Cardiac muscle cell (in vitro differentiated cells and primary cell): ENCODE measurements around the gene PRKCZ. TPM values are rescaled to one million over a fixed set of nuclear protein-coding genes. Genes with fewer than 3 reads are reported as not detected.

Experiments used
- DNase-seq, 2 donors: peaks; one replicate each; pipeline versions ENCODE4 v3.0.0 to v3.0.0-alpha.2; 2010 to 2017; ENCODE audit warnings: low read depth in 1 of 2, low spot score in 1 of 2
- H3K27ac ChIP-seq: fragments of 200-600 bp; sonication (generic); 2 replicates; pipeline ENCODE4 v1.5.1; 2016
- H3K27me3 ChIP-seq: fragments of 200-600 bp; sonication (generic); 2 replicates; pipeline ENCODE4 v1.6.0; 2016; ENCODE audit warnings: control low read depth
- H3K36me3 ChIP-seq: fragments of 200-600 bp; sonication (generic); 2 replicates; pipeline ENCODE4 v1.5.1; 2016; ENCODE audit warnings: control low read depth
- H3K4me1 ChIP-seq: fragments of 200-600 bp; sonication (generic); 2 replicates; pipeline ENCODE4 v1.8.1; 2017; ENCODE audit warnings: low read depth, mild to moderate bottlenecking, mixed run types
- H3K4me3 ChIP-seq: fragments of 200-600 bp; sonication (generic); 2 replicates; pipeline ENCODE4 v1.5.1; 2016; ENCODE audit warnings: mild to moderate bottlenecking
- H3K9me3 ChIP-seq: fragments of 200-600 bp; sonication (generic); 2 replicates; pipeline ENCODE4 v1.5.1; 2017; ENCODE audit warnings: low read depth, mild to moderate bottlenecking, control low read depth
- CTCF ChIP-seq: IDR thresholded peaks from 2 replicates; pipeline ENCODE4 v1.5.1; 2012; ENCODE audit warnings: low read depth, mild to moderate bottlenecking, low read length
- polyA plus RNA-seq: library from polyadenylated mRNA; unstranded; fragments of >200 nt; fragmentation: Nextera tagmentation; extraction: Ambion mirVana; gene quantifications from 2 replicates; pipeline ENCODE4 v1.2.1, GENCODE V29; 2016
- total RNA-seq: library from RNA; depleted of rRNA; stranded (reverse); fragments of >200 nt; gene quantifications from 2 replicates; pipeline ENCODE4 v1.2.3, GENCODE V29; 2016

PRKCZ gene
- total and polyA plus RNA-seq, 2 experiments from 2014 or later, result 44.6 to 50.9 TPM

GRCh38 chr1:2070800-2071530 is 20.8 kb downstream of the PRKCZ start:
- H3K4me1 ChIP-seq, result no peaks in the 10 kb centered on the region
- no peaks in the 10 kb centered on the region for H3K27me3 ChIP-seq
- H3K27ac ChIP-seq, result no peak overlapping the region
- peaks cover 3% of the 10 kb centered on the region for H3K36me3 ChIP-seq
- no peak overlapping the region for H3K4me3 ChIP-seq
- no peaks in the 10 kb centered on the region for H3K9me3 ChIP-seq
- DNase-seq, result no peak
- no peak for TF ChIP-seq CTCF

GRCh38 chr1:2072109-2072806 is 22.0 kb downstream of the PRKCZ start:
- H3K9me3 ChIP-seq, result no peaks in the 10 kb centered on the region
- H3K4me3 ChIP-seq, result no peak overlapping the region
- DNase-seq, result no peak
- H3K27me3 ChIP-seq, result no peaks in the 10 kb centered on the region
- TF ChIP-seq CTCF, result no peak
- H3K27ac ChIP-seq, result no peak overlapping the region
- peaks cover 3% of the 10 kb centered on the region for H3K36me3 ChIP-seq
- H3K4me1 ChIP-seq, result no peaks in the 10 kb centered on the region

GRCh38 chr1:2072891-2073290 is 22.7 kb downstream of the PRKCZ start:
- Histone ChIP-seq H3K4me3 (no peak overlapping the region), H3K27me3 (no peaks in the 10 kb centered on the region), H3K4me1 (no peaks in the 10 kb centered on the region), H3K9me3 (no peaks in the 10 kb centered on the region), H3K36me3 (peaks cover 3% of the 10 kb centered on the region), H3K27ac (no peak overlapping the region)
- no peak for DNase-seq
- TF ChIP-seq CTCF, result no peak

GRCh38 chr1:2073382-2074230 is 23.4 kb downstream of the PRKCZ start:
- TF ChIP-seq CTCF, result no peak
- H3K4me3 ChIP-seq, result no peak overlapping the region
- H3K27me3 ChIP-seq, result no peaks in the 10 kb centered on the region
- peak in 1 of 2 donors; percentile 61 for DNase-seq
- peaks cover under 1% of the 10 kb centered on the region for H3K36me3 ChIP-seq
- H3K4me1 ChIP-seq, result no peaks in the 10 kb centered on the region
- H3K9me3 ChIP-seq, result no peaks in the 10 kb centered on the region
- no peak overlapping the region for H3K27ac ChIP-seq

- H3K27me3 ChIP-seq, result no peaks in the 10 kb centered on the region
- H3K27ac ChIP-seq, result no peak overlapping the region
- no peaks in the 10 kb centered on the region for H3K9me3 ChIP-seq
- H3K4me1 ChIP-seq, result no peaks in the 10 kb centered on the region
- DNase-seq, result no peak
- no peaks in the 10 kb centered on the region for H3K36me3 ChIP-seq
- TF ChIP-seq CTCF, result no peak
- H3K4me3 ChIP-seq, result no peak overlapping the region
Measured at GRCh38 chr1:2074396-2074795, 24.2 kb downstream of the PRKCZ start.
